Uterus (tissue), 4 donors: ENCODE measurements around the gene HAAO. TPM values are rescaled to one million over a fixed set of nuclear protein-coding genes. Genes with fewer than 3 reads are reported as not detected.

Experiments used
- DNase-seq, 2 donors: peaks; one replicate each; pipeline ENCODE4 v3.0.0-alpha.2; 2019 to 2020
- H3K27ac ChIP-seq, 2 donors: fragments of 200-600 bp; sonication (generic); 1 replicate in 1 of 2; 2 replicates in 1 of 2; pipeline ENCODE4 v1.5.1; 2016 to 2018
- H3K27me3 ChIP-seq, 2 donors: fragments of 200-600 bp; sonication (generic); one replicate each; pipeline ENCODE4 v1.5.1; 2018 to 2019; ENCODE audit warnings: control low read depth in 1 of 2
- H3K36me3 ChIP-seq, 2 donors: fragments of 200-600 bp; sonication (generic); one replicate each; pipeline ENCODE4 v1.5.1; 2019; ENCODE audit warnings: control low read depth in 1 of 2
- H3K4me1 ChIP-seq, 2 donors: fragments of 200-600 bp; sonication (generic); one replicate each; pipeline ENCODE4 v1.5.1; 2018 to 2019; ENCODE audit warnings: control low read depth in 1 of 2
- H3K4me3 ChIP-seq, 2 donors: fragments of 200-600 bp; sonication (generic); 1 replicate in 1 of 2; 2 replicates in 1 of 2; pipeline ENCODE4 v1.5.1; 2018 to 2019; ENCODE audit warnings: mild to moderate bottlenecking in 1 of 2
- H3K9me3 ChIP-seq, 2 donors: fragments of 200-600 bp; sonication (generic); one replicate each; pipeline ENCODE4 v1.5.1; 2019; ENCODE audit warnings: control low read depth in 1 of 2
- POLR2A ChIP-seq, 2 donors: fragments of 450-650 bp; IDR thresholded peaks; one replicate each; pipeline ENCODE4 v1.6.1; 2016; ENCODE audit warnings: antibody characterized with exemption in 2 of 2, mild to moderate bottlenecking in 1 of 2, moderate library complexity in 1 of 2
- intact Hi-C: fragments of 100-400 bp; cut with DNase I; formaldehyde crosslinking; loops from one replicate; pipeline ENCODE4 v1.15.1; 2023; ENCODE audit warnings: low total_unique reads
- total RNA-seq, 4 donors: library from RNA; depleted of rRNA in 3 of 4; stranded (reverse); fragments of >200 nt in 3 of 4; gene quantifications; one replicate each; pipeline versions ENCODE4 v1.1.0 to v1.2.4, GENCODE V29; 2014 to 2023
- TF ChIP-seq, protein P1 (sequence below), 4 experiments: fragments of 200-600 bp in 2 of 4; fragments of 450-650 bp in 2 of 4; sonication (generic) in 2 of 4; IDR thresholded peaks; one replicate each; pipeline ENCODE4 v1.5.1; 2016 to 2019; ENCODE audit warnings: antibody characterized with exemption in 4 of 4, mild to moderate bottlenecking in 2 of 4, moderate library complexity in 1 of 4
- donor health status: DM: yes; HTN: yes; CAD: no.

HAAO gene
- total RNA-seq, 4 donors from 2014 or later: 3.1 to 25.1 (median 20.8) TPM

- intact Hi-C loops: no loop called here
- Histone ChIP-seq H3K27me3 (no peaks in the 10 kb centered on the region), H3K4me1 (no peaks in the 10 kb centered on the region), H3K36me3 (no peaks in the 10 kb centered on the region), H3K27ac (peak overlapping the region; percentile 100), H3K9me3 (no peaks in the 10 kb centered on the region), H3K4me3 (peak overlapping the region; percentile 71 to 83)
- TF ChIP-seq, protein P1, sequence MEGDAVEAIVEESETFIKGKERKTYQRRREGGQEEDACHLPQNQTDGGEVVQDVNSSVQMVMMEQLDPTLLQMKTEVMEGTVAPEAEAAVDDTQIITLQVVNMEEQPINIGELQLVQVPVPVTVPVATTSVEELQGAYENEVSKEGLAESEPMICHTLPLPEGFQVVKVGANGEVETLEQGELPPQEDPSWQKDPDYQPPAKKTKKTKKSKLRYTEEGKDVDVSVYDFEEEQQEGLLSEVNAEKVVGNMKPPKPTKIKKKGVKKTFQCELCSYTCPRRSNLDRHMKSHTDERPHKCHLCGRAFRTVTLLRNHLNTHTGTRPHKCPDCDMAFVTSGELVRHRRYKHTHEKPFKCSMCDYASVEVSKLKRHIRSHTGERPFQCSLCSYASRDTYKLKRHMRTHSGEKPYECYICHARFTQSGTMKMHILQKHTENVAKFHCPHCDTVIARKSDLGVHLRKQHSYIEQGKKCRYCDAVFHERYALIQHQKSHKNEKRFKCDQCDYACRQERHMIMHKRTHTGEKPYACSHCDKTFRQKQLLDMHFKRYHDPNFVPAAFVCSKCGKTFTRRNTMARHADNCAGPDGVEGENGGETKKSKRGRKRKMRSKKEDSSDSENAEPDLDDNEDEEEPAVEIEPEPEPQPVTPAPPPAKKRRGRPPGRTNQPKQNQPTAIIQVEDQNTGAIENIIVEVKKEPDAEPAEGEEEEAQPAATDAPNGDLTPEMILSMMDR (IDR thresholded peaks at IDR 0.05): peak in 3 of 4 experiments; percentile 22 to 66 (median 30)
- TF ChIP-seq POLR2A (IDR thresholded peaks at IDR 0.05): no peak
- DNase-seq: peak; percentile 85 to 87
Observed at GRCh38 chr2:42809819-42810120, 17.4 kb upstream of the HAAO start.

DNA sequence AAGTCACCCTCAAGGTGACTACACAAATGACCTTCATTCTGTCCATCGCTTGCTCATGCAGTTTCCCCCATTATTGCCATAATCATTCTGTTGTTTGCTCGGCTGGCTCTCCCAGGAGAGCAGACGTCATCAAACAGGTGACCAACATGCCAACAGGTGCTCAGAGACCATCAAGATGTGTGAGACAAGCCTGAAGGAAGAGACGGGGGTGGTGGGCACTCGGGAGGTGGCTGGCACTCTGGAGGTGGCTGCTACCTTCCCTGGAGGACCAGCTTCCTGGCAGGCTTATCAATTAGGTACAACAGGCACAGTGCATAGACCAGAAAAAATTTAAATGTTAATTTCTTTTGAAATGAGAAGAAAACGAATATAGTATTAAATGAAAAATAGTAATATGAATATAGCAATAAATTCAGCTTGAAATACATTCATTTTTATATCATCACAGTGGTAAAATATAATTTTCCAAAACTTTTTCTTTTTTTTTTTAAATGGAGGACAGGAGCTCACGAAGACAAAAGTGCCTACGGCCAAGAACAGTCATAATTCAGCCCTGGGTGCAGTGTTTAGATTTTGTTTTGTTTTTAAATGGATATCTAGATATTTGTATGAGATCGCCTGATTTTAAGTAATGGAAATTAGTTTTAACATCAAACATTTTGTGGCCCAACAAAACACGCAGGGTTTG lies 16.9 kb upstream of the HAAO start:
- intact Hi-C loops: no loop called here
- H3K9me3 ChIP-seq: no peaks in the 10 kb centered on the region
- no peaks in the 10 kb centered on the region for H3K36me3 ChIP-seq
- H3K4me1 ChIP-seq: no peaks in the 10 kb centered on the region
- H3K27ac ChIP-seq: peak overlapping the region; percentile 100
- peak overlapping the region; percentile 71 to 83 for H3K4me3 ChIP-seq
- DNase-seq: peak in 1 of 2 donors; percentile 46
- no peaks in the 10 kb centered on the region for H3K27me3 ChIP-seq
- TF ChIP-seq, protein P1 (IDR thresholded peaks at IDR 0.05): peak in 1 of 4 experiments; percentile 12
- TF ChIP-seq POLR2A (IDR thresholded peaks at IDR 0.05): no peak

GRCh38 chr2:42808301-42808700 lies 15.9 kb upstream of the HAAO start:
- Histone ChIP-seq H3K27ac (peak overlapping the region in 1 of 2 donors; percentile 100), H3K4me1 (no peaks in the 10 kb centered on the region), H3K36me3 (no peaks in the 10 kb centered on the region), H3K27me3 (no peaks in the 10 kb centered on the region), H3K4me3 (no peak overlapping the region), H3K9me3 (no peaks in the 10 kb centered on the region)
- TF ChIP-seq, protein P1 (IDR thresholded peaks at IDR 0.05): no peak
- TF ChIP-seq POLR2A (IDR thresholded peaks at IDR 0.05): no peak
- no peak for DNase-seq
- intact Hi-C loops: no loop called here

- DNase-seq: no peak
- intact Hi-C loops: no loop called here
- Histone ChIP-seq H3K27me3 (no peaks in the 10 kb centered on the region), H3K9me3 (no peaks in the 10 kb centered on the region), H3K36me3 (no peaks in the 10 kb centered on the region), H3K27ac (no peak overlapping the region), H3K4me3 (no peak overlapping the region), H3K4me1 (no peaks in the 10 kb centered on the region)
- no peak for TF ChIP-seq POLR2A (IDR thresholded peaks at IDR 0.05)
- TF ChIP-seq, protein P1 (IDR thresholded peaks at IDR 0.05): no peak
Observed at GRCh38 chr2:42806786-42807185, 14.4 kb upstream of the HAAO start.

GRCh38 chr2:42804891-42805290 lies 12.5 kb upstream of the HAAO start:
- Histone ChIP-seq H3K27ac (no peak overlapping the region), H3K4me1 (no peaks in the 10 kb centered on the region), H3K27me3 (no peaks in the 10 kb centered on the region), H3K36me3 (no peaks in the 10 kb centered on the region), H3K4me3 (no peak overlapping the region), H3K9me3 (no peaks in the 10 kb centered on the region)
- DNase-seq: no peak
- TF ChIP-seq, protein P1 (IDR thresholded peaks at IDR 0.05): no peak
- TF ChIP-seq POLR2A (IDR thresholded peaks at IDR 0.05): no peak
- intact Hi-C loops: no loop called here
